ENCODE data around the gene INSL3.

Gene INSL3

DNA sequence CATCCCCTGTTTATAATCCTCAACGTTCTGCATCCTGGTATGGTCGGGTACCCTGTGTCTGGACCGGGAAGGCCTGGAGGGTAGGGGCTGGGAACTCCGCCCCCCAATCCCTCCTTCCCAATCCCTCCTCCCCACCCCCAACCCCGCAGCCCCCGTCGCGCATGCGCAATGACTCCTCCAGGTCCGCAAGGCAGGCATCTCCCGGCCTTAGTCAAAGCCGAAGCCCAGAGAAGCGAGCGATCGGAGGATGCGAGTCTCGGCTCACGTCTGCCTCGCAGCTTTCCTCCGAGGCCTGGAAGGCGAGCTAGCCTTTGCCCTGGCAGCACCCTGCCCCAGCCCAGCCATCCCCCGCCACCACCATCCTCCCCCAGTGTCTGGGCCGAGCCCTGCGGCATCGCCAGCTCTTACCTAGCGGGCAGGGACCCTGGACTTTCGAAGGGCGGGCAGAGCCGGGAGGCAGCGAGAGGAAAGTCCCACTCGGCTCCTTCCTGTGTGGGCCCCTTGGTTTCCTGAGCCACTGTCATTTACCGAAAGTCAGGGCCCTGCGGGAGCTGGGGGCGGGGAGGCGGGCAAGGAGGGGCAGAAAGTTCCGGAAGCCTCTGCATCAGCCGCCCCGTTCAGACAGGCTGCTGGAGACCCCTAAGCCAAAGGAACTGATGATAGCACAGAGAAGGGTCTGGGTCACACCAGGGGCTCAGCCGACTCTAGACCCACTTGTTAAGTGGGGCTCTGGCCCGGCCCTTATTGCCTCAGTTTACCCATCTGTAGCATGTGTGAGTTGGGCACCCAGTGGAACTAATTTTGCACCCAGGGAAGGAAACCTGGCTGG lies 26.4 kb upstream of the INSL3 start, which contains the start of gene JAK3:
JAK3 (minus strand) TSS at position 445 of the 829 bp plus-strand sequence. CDS start 3,565 bp downstream, outside the sequence.
- ChIA-PET POLR2A (interaction anchor here (2.6 kb wide), 1 partner anchor 12 kb away, joined by 10 read pairs; the partner anchor contains the start of gene RPL18A), CTCF (interaction anchor here (1.0 to 2.5 kb wide), 4 partner anchors 9 to 143 kb away, joined by 3 to 14 read pairs (median 8); partner anchors contain the start of gene RPL18A)
- no peak for TF ChIP-seq CTCF (IDR thresholded peaks at IDR 0.05; ENCODE audit: insufficient read depth, low read length, missing control alignments)
- H3K4me3 ChIP-seq (ENCODE audit: low read depth, low read length): peak within 1 kb of the TSS; percentile 55
- no peak for DNase-seq (ENCODE audit: low read depth, low spot score)

- no peak for DNase-seq (ENCODE audit: low read depth, low spot score)
- ChIA-PET POLR2A (no interaction called here), CTCF (interaction anchor here (1.1 to 2.3 kb wide), 4 partner anchors 10 to 87 kb away, joined by 3 to 7 read pairs (median 5); partner anchors contain the start of genes CCDC124 and RPL18A)
- no peak overlapping the region for H3K4me3 ChIP-seq (ENCODE audit: low read depth, low read length)
- TF ChIP-seq CTCF (IDR thresholded peaks at IDR 0.05; ENCODE audit: insufficient read depth, low read length, missing control alignments): no peak
Measured at GRCh38 chr19:17846146-17846545, 24.8 kb upstream of the INSL3 start.

GRCh38 chr19:17843908-17844490 lies 22.7 kb upstream of the INSL3 start:
- no peak overlapping the region for H3K4me3 ChIP-seq (ENCODE audit: low read depth, low read length)
- DNase-seq (ENCODE audit: low read depth, low spot score): no peak
- TF ChIP-seq CTCF (IDR thresholded peaks at IDR 0.05; ENCODE audit: insufficient read depth, low read length, missing control alignments): no peak
- ChIA-PET POLR2A (no interaction called here), CTCF (interaction anchor here (2.3 kb wide), 1 partner anchor 15 kb away, joined by 7 read pairs; the partner anchor contains the start of gene RPL18A)

- ChIA-PET CTCF (interaction anchor here (1.2 to 2.3 kb wide), 2 partner anchors 11 to 16 kb away, joined by 4 to 7 read pairs; partner anchors contain the start of gene RPL18A), POLR2A (no interaction called here)
- DNase-seq (ENCODE audit: low read depth, low spot score): no peak
- TF ChIP-seq CTCF (IDR thresholded peaks at IDR 0.05; ENCODE audit: insufficient read depth, low read length, missing control alignments): no peak
- no peak overlapping the region for H3K4me3 ChIP-seq (ENCODE audit: low read depth, low read length)
Measured at GRCh38 chr19:17843292-17843827, 22.0 kb upstream of the INSL3 start.

DNA sequence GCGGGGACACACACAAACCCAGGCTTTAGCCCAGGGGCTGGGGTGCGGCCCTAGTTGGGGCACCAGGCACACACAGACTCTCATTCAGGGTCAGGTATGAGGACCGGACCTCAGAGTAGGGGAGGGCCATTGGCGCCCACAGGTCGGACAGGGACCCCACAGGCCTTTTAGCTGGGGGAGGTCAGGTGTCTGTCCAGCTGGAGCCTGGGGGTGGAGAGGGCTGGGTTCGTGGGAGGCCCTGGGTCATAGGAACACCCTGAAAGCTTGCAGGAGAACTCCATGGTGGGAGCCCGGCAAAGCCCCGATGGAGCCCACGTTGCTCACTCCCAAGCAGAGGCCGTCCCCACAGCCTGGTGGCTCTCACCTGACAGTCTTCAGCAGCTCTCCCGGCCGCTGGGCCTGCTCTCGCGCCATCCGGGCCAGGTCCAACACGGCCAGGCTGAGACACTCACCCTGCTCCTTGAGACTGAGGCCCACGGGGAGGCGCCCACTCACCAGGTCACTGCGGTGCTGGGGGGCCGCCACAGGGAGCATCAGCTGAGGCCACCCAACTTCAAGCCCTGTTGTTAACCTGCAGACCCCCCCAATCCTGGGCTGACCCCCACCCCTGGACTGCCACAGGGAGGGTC lies 21.5 kb upstream of the INSL3 start:
- peak overlapping the region; percentile 46 for H3K4me3 ChIP-seq (ENCODE audit: low read depth, low read length)
- CTCF ChIA-PET: interaction anchor here (1.2 to 2.3 kb wide), 2 partner anchors 10 to 17 kb away, joined by 4 to 7 read pairs; partner anchors contain the start of gene RPL18A
- DNase-seq (ENCODE audit: low read depth, low spot score): no peak
- POLR2A ChIA-PET: no interaction called here
- TF ChIP-seq CTCF (IDR thresholded peaks at IDR 0.05; ENCODE audit: insufficient read depth, low read length, missing control alignments): no peak

All from AG04449 (cell line).